HG03342 (cell line): ENCODE measurements around the gene SLC38A9.

Experiments
- ATAC-seq: cut with Tn5 transposase; IDR thresholded peaks from one replicate; pipeline ENCODE4 v1.9.1; 2021; ENCODE audit warnings: mild to moderate bottlenecking, moderate library complexity; ENCODE audit not compliant: unreplicated experiment

The SLC38A9 gene

GRCh38 chr5:55665065-55665464 lies 47.1 kb downstream of the SLC38A9 start:
- ATAC-seq = no peak

GRCh38 chr5:55657443-55657842 lies 54.7 kb downstream of the SLC38A9 start:
- no peak for ATAC-seq

- no peak for ATAC-seq
Measured at GRCh38 chr5:55650386-55650785, 61.7 kb downstream of the SLC38A9 start.

GRCh38 chr5:55649963-55650362 lies 62.2 kb downstream of the SLC38A9 start:
- no peak for ATAC-seq

GRCh38 chr5:55645304-55645703 lies 66.8 kb downstream of the SLC38A9 start:
- no peak for ATAC-seq

- ATAC-seq = no peak
Measured at GRCh38 chr5:55638455-55638854, 73.7 kb downstream of the SLC38A9 start.

GRCh38 chr5:55638051-55638450 lies 74.1 kb downstream of the SLC38A9 start:
- ATAC-seq = no peak

GRCh38 chr5:55636683-55637082 lies 75.4 kb downstream of the SLC38A9 start:
- ATAC-seq = no peak

GRCh38 chr5:55636177-55636576 lies 75.9 kb downstream of the SLC38A9 start:
- ATAC-seq = no peak

- no peak for ATAC-seq
Measured at GRCh38 chr5:55634866-55635265, 77.3 kb downstream of the SLC38A9 start.

GRCh38 chr5:55634209-55634805 lies 77.8 kb downstream of the SLC38A9 start:
- ATAC-seq = no peak

- ATAC-seq = no peak
Measured at GRCh38 chr5:55633574-55634208, 78.4 kb downstream of the SLC38A9 start.

- no peak for ATAC-seq
Measured at GRCh38 chr5:55629815-55630214, 82.3 kb downstream of the SLC38A9 start.

- no peak for ATAC-seq
Measured at GRCh38 chr5:55626790-55627189, 85.3 kb downstream of the SLC38A9 start.

- no peak for ATAC-seq
Measured at GRCh38 chr5:55625913-55626312, 86.2 kb downstream of the SLC38A9 start.

- no peak for ATAC-seq
Measured at GRCh38 chr5:55625589-55625909, 86.6 kb downstream of the SLC38A9 start.

GRCh38 chr5:55624841-55625588 lies 87.1 kb downstream of the SLC38A9 start:
- no peak for ATAC-seq

GRCh38 chr5:55623789-55624188 lies 88.3 kb downstream of the SLC38A9 start:
- ATAC-seq = no peak

GRCh38 chr5:55622460-55622859 lies 89.7 kb downstream of the SLC38A9 start:
- ATAC-seq = no peak

GRCh38 chr5:55621229-55621628 lies 90.9 kb downstream of the SLC38A9 start:
- ATAC-seq = no peak

- no peak for ATAC-seq
Measured at GRCh38 chr5:55620766-55621160, 91.4 kb downstream of the SLC38A9 start.

- no peak for ATAC-seq
Measured at GRCh38 chr5:55620009-55620765, 91.9 kb downstream of the SLC38A9 start.
